GM23338 (cell line): ENCODE results near the gene C11orf21. TPM values are rescaled to one million over a fixed set of nuclear protein-coding genes. Genes with fewer than 3 reads are reported as not detected.

ENCODE experiments used
- ATAC-seq: fragments of 200-7000 bp; cut with Tn5 transposase; 3 replicates; pipeline ENCODE4 v1.9.1; 2020
- DNase-seq: peaks from one replicate; pipeline ENCODE4 v3.0.0-alpha.2; 2015; ENCODE audit warnings: low spot score
- H2AFZ ChIP-seq: fragments of 200-600 bp; sonication (generic); 2 replicates; pipeline ENCODE4 v1.8.0; 2016; ENCODE audit warnings: antibody characterized with exemption, mild to moderate bottlenecking, moderate library complexity
- H3F3A ChIP-seq: fragments of 200-600 bp; sonication (generic); replicated peaks from 2 replicates; pipeline ENCODE4 v1.8.0; 2017; ENCODE audit warnings: antibody characterized with exemption, mixed run types, low read depth
- H3K27ac ChIP-seq: fragments of 200-600 bp; sonication (generic); 2 replicates; pipeline ENCODE4 v1.6.1; 2016; ENCODE audit warnings: low read depth
- H3K27me3 ChIP-seq: fragments of 200-600 bp; sonication (generic); 2 replicates; pipeline ENCODE4 v1.8.0; 2016; ENCODE audit warnings: mild to moderate bottlenecking, mixed run types, moderate library complexity; ENCODE audit not compliant: insufficient read depth
- H3K36me3 ChIP-seq: fragments of 200-600 bp; sonication (generic); 2 replicates; pipeline ENCODE4 v1.8.0; 2016; ENCODE audit warnings: mild to moderate bottlenecking; ENCODE audit not compliant: insufficient read depth
- H3K4me1 ChIP-seq: fragments of 200-600 bp; sonication (generic); 2 replicates; pipeline ENCODE4 v1.8.0; 2016; ENCODE audit warnings: mild to moderate bottlenecking, moderate library complexity; ENCODE audit not compliant: insufficient read depth
- H3K4me2 ChIP-seq: fragments of 200-600 bp; sonication (generic); 2 replicates; pipeline ENCODE4 v1.7.1; 2017; ENCODE audit warnings: mixed run types
- H3K4me3 ChIP-seq: fragments of 200-600 bp; sonication (generic); 2 replicates; pipeline ENCODE4 v1.6.1; 2016; ENCODE audit warnings: mixed run types
- H3K79me2 ChIP-seq: fragments of 200-600 bp; sonication (generic); replicated peaks from 2 replicates; pipeline ENCODE4 v1.8.0; 2017; ENCODE audit warnings: mild to moderate bottlenecking; ENCODE audit not compliant: insufficient read depth
- H3K9me2 ChIP-seq: fragments of 200-600 bp; sonication (generic); 2 replicates; pipeline ENCODE4 v1.8.0; 2017; ENCODE audit not compliant: insufficient read depth
- H4K20me1 ChIP-seq: fragments of 200-600 bp; sonication (generic); replicated peaks from 2 replicates; pipeline ENCODE4 v1.8.0; 2017; ENCODE audit warnings: mild to moderate bottlenecking; ENCODE audit not compliant: insufficient read depth
- H3K27ac Mint-ChIP-seq: 2 replicates; pipeline ENCODE4 v1.8.0; 2020; ENCODE audit warnings: inconsistent platforms, mild to moderate bottlenecking, moderate library complexity, mixed read lengths
- H3K27me3 Mint-ChIP-seq: 3 replicates; pipeline ENCODE4 v1.8.0; 2022; ENCODE audit warnings: low read depth, mild to moderate bottlenecking, moderate library complexity, mixed read lengths, inconsistent platforms; ENCODE audit not compliant: insufficient read depth, poor library complexity
- H3K36me3 Mint-ChIP-seq: 3 replicates; pipeline ENCODE4 v1.8.0; 2021; ENCODE audit warnings: low read depth, mild to moderate bottlenecking, inconsistent platforms, moderate library complexity, mixed read lengths
- H3K4me1 Mint-ChIP-seq: 3 replicates; pipeline ENCODE4 v1.8.0; 2020; ENCODE audit warnings: mild to moderate bottlenecking, inconsistent platforms, mixed read lengths
- H3K4me3 Mint-ChIP-seq: 3 replicates; pipeline ENCODE4 v1.8.0; 2021; ENCODE audit warnings: moderate library complexity, mild to moderate bottlenecking, inconsistent platforms, mixed read lengths
- H3K9me3 Mint-ChIP-seq: 3 replicates; pipeline ENCODE4 v1.8.0; 2020; ENCODE audit warnings: moderate library complexity, mild to moderate bottlenecking, inconsistent platforms, mixed read lengths
- CTCF ChIP-seq, 2 experiments: fragments of 200-600 bp in 1 of 2; sonication (generic) in 1 of 2; conservative IDR thresholded peaks; 2 replicates each; pipeline versions ENCODE4 v1.5.1 to v1.6.1; 2016 to 2017; ENCODE audit warnings: antibody characterized with exemption in 2 of 2, low read depth in 2 of 2, mild to moderate bottlenecking in 2 of 2, moderate library complexity in 1 of 2
- EZH2 ChIP-seq: fragments of 200-600 bp; sonication (generic); IDR thresholded peaks from one replicate; pipeline ENCODE4 v1.8.0; 2017; ENCODE audit warnings: antibody characterized with exemption, mild to moderate bottlenecking, low read depth; ENCODE audit not compliant: unreplicated experiment
- EZH2phosphoT487 ChIP-seq: fragments of 200-600 bp; sonication (generic); IDR thresholded peaks from one replicate; pipeline ENCODE4 v1.8.1; 2018; ENCODE audit warnings: antibody characterized with exemption; ENCODE audit not compliant: unreplicated experiment
- NANOG ChIP-seq: IDR thresholded peaks from 2 replicates; pipeline ENCODE4 v1.6.1; 2016; ENCODE audit warnings: antibody characterized with exemption, borderline replicate concordance
- POLR2AphosphoS5 ChIP-seq: IDR thresholded peaks from 2 replicates; pipeline ENCODE4 v1.6.1; 2016; ENCODE audit warnings: antibody characterized with exemption, low read depth
- REST ChIP-seq: IDR thresholded peaks from one replicate; pipeline ENCODE4 v1.6.1; 2018; ENCODE audit warnings: antibody characterized with exemption; ENCODE audit not compliant: unreplicated experiment
- ZNF114 ChIP-seq: fragments of 250-450 bp; sonication (Bioruptor Pico); IDR thresholded peaks from 2 replicates; pipeline ENCODE4 v1.5.0; 2020; ENCODE audit warnings: mild to moderate bottlenecking, moderate library complexity
- ZNF331 ChIP-seq: fragments of 250-450 bp; sonication (Bioruptor Pico); IDR thresholded peaks from 2 replicates; pipeline ENCODE4 v1.5.0; 2020; ENCODE audit warnings: low read depth, mild to moderate bottlenecking, moderate library complexity
- polyA plus RNA-seq: library from polyadenylated mRNA; unstranded; fragments of >200 nt; fragmentation: Nextera tagmentation; extraction: Ambion mirVana; gene quantifications from 2 replicates; pipeline ENCODE4 v1.2.1, GENCODE V29; 2016
- total RNA-seq: library from RNA; depleted of rRNA; stranded (reverse); fragments of >200 nt; shearing (Covaris generic); gene quantifications from 2 replicates; pipeline ENCODE4 v1.2.3, GENCODE V29; 2014
- TF ChIP-seq, protein P1 (sequence below): IDR thresholded peaks from 2 replicates; pipeline ENCODE4 v1.6.1; 2016; ENCODE audit warnings: antibody characterized with exemption

C11orf21 gene
- total and polyA plus RNA-seq, 2 experiments from 2014 or later = not detected

DNA sequence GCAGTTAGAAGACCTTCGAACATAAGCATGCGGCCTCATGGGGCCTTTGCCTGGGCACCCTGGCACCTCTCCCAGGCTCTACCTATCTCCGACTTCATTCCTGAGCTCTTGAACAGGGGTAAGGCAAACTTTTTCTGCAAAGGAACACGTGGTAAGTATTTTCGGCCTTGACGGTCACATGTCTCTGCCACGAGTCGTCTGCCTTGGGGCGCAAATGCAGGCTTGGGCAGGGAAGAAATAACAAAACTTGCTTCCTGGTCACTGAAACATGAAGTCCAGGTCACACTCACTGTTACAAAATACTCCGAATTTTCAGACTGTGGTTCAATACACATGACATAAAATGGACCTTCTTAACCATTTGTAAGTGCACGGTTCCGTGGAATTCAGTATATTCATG is 27.9 kb downstream of the C11orf21 start:
- no peak for TF ChIP-seq ZNF331 (CRISPR knock-in tag)
- no peak for TF ChIP-seq CTCF (conservative IDR thresholded peaks at IDR 0.05; ENCODE audit: low read depth in 2 of 2)
- no peak for TF ChIP-seq NANOG
- TF ChIP-seq, protein P1, sequence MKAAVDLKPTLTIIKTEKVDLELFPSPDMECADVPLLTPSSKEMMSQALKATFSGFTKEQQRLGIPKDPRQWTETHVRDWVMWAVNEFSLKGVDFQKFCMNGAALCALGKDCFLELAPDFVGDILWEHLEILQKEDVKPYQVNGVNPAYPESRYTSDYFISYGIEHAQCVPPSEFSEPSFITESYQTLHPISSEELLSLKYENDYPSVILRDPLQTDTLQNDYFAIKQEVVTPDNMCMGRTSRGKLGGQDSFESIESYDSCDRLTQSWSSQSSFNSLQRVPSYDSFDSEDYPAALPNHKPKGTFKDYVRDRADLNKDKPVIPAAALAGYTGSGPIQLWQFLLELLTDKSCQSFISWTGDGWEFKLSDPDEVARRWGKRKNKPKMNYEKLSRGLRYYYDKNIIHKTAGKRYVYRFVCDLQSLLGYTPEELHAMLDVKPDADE = no peak
- no peak overlapping the region for H2AFZ ChIP-seq
- H3K4me1 ChIP-seq = peaks cover 15% of the 10 kb centered on the region
- Mint-ChIP-seq H3K36me3 (no peaks in the 10 kb centered on the region), H3K4me1 (peaks cover 17% of the 10 kb centered on the region), H3K4me3 (no peak overlapping the region), H3K9me3 (peaks cover 5% of the 10 kb centered on the region; the same call in 2 of the 3 replicates), H3K27me3 (peaks cover 55% of the 10 kb centered on the region), H3K27ac (no peak overlapping the region)
- no peaks in the 10 kb centered on the region; the same call in 1 of the 2 replicates for H3K9me2 ChIP-seq
- H3K27me3 ChIP-seq = peaks cover 57% of the 10 kb centered on the region
- H3K27ac ChIP-seq = no peak overlapping the region
- no peak overlapping the region for H3K4me2 ChIP-seq
- H3K79me2 ChIP-seq = no peaks in the 10 kb centered on the region
- H4K20me1 ChIP-seq = no peaks in the 10 kb centered on the region
- H3F3A ChIP-seq = no peaks in the 10 kb centered on the region
- DNase-seq (no peak), ATAC-seq (no peak)
- no peak overlapping the region for H3K4me3 ChIP-seq
- no peaks in the 10 kb centered on the region for H3K36me3 ChIP-seq

DNA sequence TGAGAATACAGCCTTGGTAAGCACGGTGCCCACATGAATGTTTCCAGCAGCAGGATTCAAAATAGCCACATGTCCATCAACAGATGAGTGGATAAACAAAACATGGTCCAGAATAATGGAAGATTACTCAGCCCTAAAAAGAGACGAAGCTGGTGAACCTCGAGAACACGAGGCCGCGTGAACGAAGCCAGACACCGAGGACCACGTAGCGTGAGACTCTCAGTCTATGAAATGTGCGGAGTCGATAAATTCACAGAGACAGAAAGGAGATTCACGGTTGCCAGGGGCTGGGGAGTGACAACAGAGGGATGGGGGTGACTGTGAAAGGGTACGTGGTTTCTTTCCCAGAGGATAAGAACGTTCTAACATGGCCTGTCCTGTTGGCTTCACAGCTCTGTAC is 28.4 kb downstream of the C11orf21 start:
- Histone ChIP-seq H3K36me3 (no peaks in the 10 kb centered on the region), H3K4me1 (peaks cover 17% of the 10 kb centered on the region), H3K4me2 (no peak overlapping the region), H3K27ac (no peak overlapping the region), H3K79me2 (no peaks in the 10 kb centered on the region), H3K9me2 (no peaks in the 10 kb centered on the region; the same call in 1 of the 2 replicates), H3F3A (no peaks in the 10 kb centered on the region), H3K27me3 (peaks cover 61% of the 10 kb centered on the region), H2AFZ (no peak overlapping the region), H3K4me3 (no peak overlapping the region), H4K20me1 (no peaks in the 10 kb centered on the region)
- no peaks in the 10 kb centered on the region for H3K36me3 Mint-ChIP-seq
- ATAC-seq (no peak), DNase-seq (no peak)
- peaks cover 5% of the 10 kb centered on the region; the same call in 2 of the 3 replicates for H3K9me3 Mint-ChIP-seq
- H3K4me3 Mint-ChIP-seq = no peak overlapping the region
- H3K4me1 Mint-ChIP-seq = peaks cover 20% of the 10 kb centered on the region
- no peak overlapping the region for H3K27ac Mint-ChIP-seq
- H3K27me3 Mint-ChIP-seq = peaks cover 59% of the 10 kb centered on the region
- TF ChIP-seq POLR2AphosphoS5 (no peak), REST (no peak), EZH2phosphoT487 (no peak), ZNF114 (CRISPR knock-in tag) (no peak), EZH2 (no peak)
- TF ChIP-seq, protein P1 = no peak
